ENCODE measurements around the gene ASS1.

ASS1 gene

GRCh38 chr9:130458027-130458803 lies 13.5 kb downstream of the ASS1 start:
- DNase-seq = no peak

- no peak for DNase-seq
Measured at GRCh38 chr9:130458804-130459067, 14.0 kb downstream of the ASS1 start.

- no peak for DNase-seq
Measured at GRCh38 chr9:130459151-130459550, 14.4 kb downstream of the ASS1 start.

GRCh38 chr9:130459941-130460669 lies 15.3 kb downstream of the ASS1 start:
- DNase-seq = no peak

- peak; percentile 70 for DNase-seq
Measured at GRCh38 chr9:130461218-130461630, 16.5 kb downstream of the ASS1 start.

- no peak for DNase-seq
Measured at GRCh38 chr9:130461731-130462130, 17.0 kb downstream of the ASS1 start.

GRCh38 chr9:130462685-130463540 lies 18.2 kb downstream of the ASS1 start:
- DNase-seq = no peak

GRCh38 chr9:130463763-130464745 lies 19.3 kb downstream of the ASS1 start:
- no peak for DNase-seq

GRCh38 chr9:130465383-130466096 lies 20.8 kb downstream of the ASS1 start:
- DNase-seq = no peak

GRCh38 chr9:130466537-130467217 lies 21.9 kb downstream of the ASS1 start:
- DNase-seq = no peak

GRCh38 chr9:130467316-130467715 lies 22.6 kb downstream of the ASS1 start:
- DNase-seq = no peak

GRCh38 chr9:130468566-130468965 lies 23.8 kb downstream of the ASS1 start:
- no peak for DNase-seq

GRCh38 chr9:130470269-130470668 lies 25.5 kb downstream of the ASS1 start:
- no peak for DNase-seq

GRCh38 chr9:130470950-130471349 lies 26.2 kb downstream of the ASS1 start:
- no peak for DNase-seq

GRCh38 chr9:130471411-130472183 lies 26.8 kb downstream of the ASS1 start:
- DNase-seq = no peak

GRCh38 chr9:130472184-130472705 lies 27.5 kb downstream of the ASS1 start:
- DNase-seq = no peak

- no peak for DNase-seq
Measured at GRCh38 chr9:130473009-130473408, 28.2 kb downstream of the ASS1 start.

GRCh38 chr9:130473566-130473965 lies 28.8 kb downstream of the ASS1 start:
- no peak for DNase-seq

GRCh38 chr9:130474106-130474505 lies 29.3 kb downstream of the ASS1 start:
- DNase-seq = no peak

GRCh38 chr9:130476151-130476730 lies 31.5 kb downstream of the ASS1 start:
- DNase-seq = no peak

Measured in activated gamma-delta T cell treated with Interleukin-2 at 50 U/mL for 16 hours (primary cell).